Measurements from ENCODE around the gene SLITRK5. TPM values are rescaled to one million over a fixed set of nuclear protein-coding genes. Genes with fewer than 3 reads are reported as not detected.

SLITRK5 gene
- total RNA-seq, 3 donors from 2014 or later: 0.03 TPM; not detected in 1

DNA sequence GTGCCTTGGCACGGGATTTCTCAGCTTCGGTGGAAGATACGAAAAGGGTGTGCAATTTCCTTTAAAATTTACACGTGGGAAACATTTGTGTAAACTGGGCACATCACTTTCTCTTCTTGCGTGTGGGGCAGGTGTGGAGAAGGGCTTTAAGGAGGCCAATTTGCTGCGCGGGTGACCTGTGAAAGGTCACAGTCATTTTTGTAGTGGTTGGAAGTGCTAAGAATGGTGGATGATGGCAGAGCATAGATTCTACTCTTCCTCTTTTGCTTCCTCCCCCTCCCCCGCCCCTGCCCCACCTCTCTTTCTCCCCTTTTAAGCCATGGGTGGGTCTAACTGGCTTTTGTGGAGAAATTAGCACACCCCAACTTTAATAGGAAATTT is 7.2 kb downstream of the SLITRK5 start:
- no peak for DNase-seq
- H3K36me3 Mint-ChIP-seq (ENCODE audit: insufficient read depth): no peaks in the 10 kb centered on the region
- peaks cover 9% of the 10 kb centered on the region for H3K9me3 Mint-ChIP-seq
- H3K4me3 Mint-ChIP-seq: peak overlapping the region; percentile 48
- ATAC-seq: peak in 1 of 2 donors; percentile 18
- peaks cover 14% of the 10 kb centered on the region for H3K4me1 Mint-ChIP-seq (ENCODE audit: low read depth)
- H3K27me3 Mint-ChIP-seq (ENCODE audit: low read depth): peaks cover 44% of the 10 kb centered on the region

DNA sequence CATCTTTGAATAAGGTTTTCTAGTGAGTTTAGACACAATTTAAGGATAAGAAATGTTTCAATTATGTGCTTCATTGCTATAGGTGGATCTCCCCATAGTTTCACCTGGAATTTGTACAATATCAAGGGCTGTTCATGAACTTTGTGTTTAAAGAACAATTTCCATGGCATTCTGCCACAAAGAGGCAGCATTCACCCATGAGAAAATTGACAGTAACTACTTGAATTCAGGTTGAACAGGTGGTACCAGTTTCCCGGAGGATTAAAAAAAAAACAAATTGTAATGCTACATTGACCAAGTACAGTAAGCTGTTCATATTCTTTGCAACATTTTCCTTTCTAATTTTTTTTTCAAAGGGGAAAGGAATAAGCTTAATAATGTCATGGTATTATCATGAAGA is 9.1 kb downstream of the SLITRK5 start:
- peaks cover 9% of the 10 kb centered on the region for H3K9me3 Mint-ChIP-seq
- no peaks in the 10 kb centered on the region for H3K36me3 Mint-ChIP-seq (ENCODE audit: insufficient read depth)
- no peak for DNase-seq
- peaks cover 10% of the 10 kb centered on the region for H3K4me1 Mint-ChIP-seq (ENCODE audit: low read depth)
- ATAC-seq: no peak
- no peak overlapping the region for H3K4me3 Mint-ChIP-seq
- H3K27me3 Mint-ChIP-seq (ENCODE audit: low read depth): peaks cover 28% of the 10 kb centered on the region

DNA sequence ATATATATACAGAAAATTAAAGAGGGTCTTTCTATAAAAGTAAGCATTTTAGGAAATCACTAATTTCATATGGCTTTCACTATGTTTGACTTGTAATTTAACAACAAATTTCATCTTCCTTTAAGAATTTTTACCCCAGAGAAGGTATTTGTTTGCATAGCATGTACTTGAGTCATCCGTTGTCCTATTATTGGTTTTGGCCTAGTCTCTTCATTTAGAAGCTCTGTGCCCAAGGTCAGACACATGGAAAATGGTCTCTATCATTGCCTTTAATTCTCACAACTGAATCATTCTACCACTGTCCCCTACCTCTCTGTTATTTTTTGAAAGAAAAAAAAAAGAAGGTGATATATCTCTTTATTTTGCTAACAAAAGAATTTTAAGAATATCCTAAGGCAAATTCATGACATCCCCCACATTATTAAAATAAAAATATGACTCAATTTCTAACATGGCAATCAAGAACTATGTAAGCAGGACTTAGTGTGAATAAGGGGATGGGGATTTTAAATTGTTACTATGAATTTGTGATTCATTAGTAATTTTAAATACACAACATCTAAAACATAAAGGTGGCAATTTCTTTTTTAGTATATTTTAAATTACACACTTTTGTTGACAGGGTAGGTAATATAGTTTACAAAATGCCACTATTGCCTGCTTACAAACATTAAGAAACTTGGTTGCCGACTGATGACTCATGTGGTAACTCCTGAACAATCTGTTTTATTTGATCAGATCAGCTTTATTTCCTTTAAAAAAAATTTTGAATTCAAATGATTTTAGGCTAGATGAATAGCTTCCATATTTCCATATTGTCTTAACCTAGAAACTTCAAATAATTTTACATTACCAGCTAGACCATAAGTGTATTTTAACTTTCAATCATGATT is 13.9 kb downstream of the SLITRK5 start:
- no peak overlapping the region for H3K4me3 Mint-ChIP-seq
- ATAC-seq (no peak), DNase-seq (no peak)
- H3K4me1 Mint-ChIP-seq (ENCODE audit: low read depth): no peaks in the 10 kb centered on the region
- no peaks in the 10 kb centered on the region for H3K36me3 Mint-ChIP-seq (ENCODE audit: insufficient read depth)
- H3K9me3 Mint-ChIP-seq: peaks cover 5% of the 10 kb centered on the region
- no peaks in the 10 kb centered on the region for H3K27me3 Mint-ChIP-seq (ENCODE audit: low read depth)

DNA sequence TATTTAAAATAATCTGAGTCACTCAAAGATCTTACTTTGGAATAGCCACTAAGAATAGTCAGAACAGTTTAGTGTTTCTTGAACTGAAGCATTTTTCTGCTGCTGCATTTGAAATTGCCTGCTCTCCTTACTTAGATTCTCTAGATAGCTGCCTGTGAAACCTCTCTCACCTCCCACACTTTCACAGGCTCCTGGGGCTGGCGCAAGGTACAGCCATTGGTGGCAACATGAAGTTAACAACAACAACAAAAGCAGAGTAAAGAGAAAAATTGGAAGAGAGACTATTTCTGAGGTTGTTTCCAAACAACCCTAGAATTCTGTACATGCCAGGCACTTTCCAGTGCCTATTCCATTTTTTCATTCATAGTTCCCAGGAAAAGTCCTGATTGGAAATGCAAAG is 25.3 kb downstream of the SLITRK5 start:
- Mint-ChIP-seq H3K36me3 (ENCODE audit: insufficient read depth) (no peaks in the 10 kb centered on the region), H3K9me3 (peaks cover 5% of the 10 kb centered on the region), H3K4me3 (no peak overlapping the region), H3K27me3 (ENCODE audit: low read depth) (no peaks in the 10 kb centered on the region), H3K4me1 (ENCODE audit: low read depth) (no peaks in the 10 kb centered on the region)
- ATAC-seq (no peak), DNase-seq (no peak)

DNA sequence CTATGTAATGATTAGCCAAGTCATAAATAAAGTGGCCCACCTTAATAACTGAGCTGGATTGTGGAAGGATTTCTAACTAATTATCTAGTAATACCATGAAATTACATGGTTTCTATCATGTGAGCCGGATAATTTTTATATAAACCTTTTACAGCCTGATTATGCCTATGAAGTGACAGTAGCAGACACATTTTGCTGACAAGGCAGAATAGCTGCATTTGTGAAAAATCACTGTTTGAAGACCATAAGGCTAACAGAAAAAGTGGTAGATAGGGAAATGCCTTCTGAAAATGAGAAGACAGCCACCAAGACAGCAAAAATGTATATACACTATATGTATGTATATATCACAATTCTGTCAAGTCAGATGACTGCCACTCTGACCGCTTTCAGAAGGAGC is 27.1 kb downstream of the SLITRK5 start:
- no peaks in the 10 kb centered on the region for H3K27me3 Mint-ChIP-seq (ENCODE audit: low read depth)
- peaks cover 5% of the 10 kb centered on the region for H3K9me3 Mint-ChIP-seq
- no peaks in the 10 kb centered on the region for H3K36me3 Mint-ChIP-seq (ENCODE audit: insufficient read depth)
- no peak overlapping the region for H3K4me3 Mint-ChIP-seq
- ATAC-seq (no peak), DNase-seq (no peak)
- no peaks in the 10 kb centered on the region for H3K4me1 Mint-ChIP-seq (ENCODE audit: low read depth)

DNA sequence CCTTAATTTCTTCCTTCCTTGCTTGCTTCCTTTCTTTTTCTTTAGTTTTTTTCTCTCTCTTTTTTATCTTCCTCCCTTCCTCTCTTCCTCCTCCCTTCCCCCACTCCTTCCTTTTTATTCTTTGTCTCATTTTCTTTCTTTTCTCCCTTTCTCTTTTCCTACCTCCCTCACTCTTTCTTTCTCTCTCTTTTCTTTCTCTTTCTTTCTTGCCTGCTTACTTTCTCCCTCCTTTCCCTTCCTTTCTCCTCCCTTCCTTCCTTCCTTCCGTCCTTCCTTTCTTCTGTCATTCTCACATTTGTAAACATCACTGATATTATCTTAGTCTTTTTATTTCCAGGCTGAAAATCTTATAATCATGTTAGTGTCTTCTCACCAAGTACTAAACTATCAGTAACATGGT is 38.8 kb downstream of the SLITRK5 start:
- no peak overlapping the region for H3K4me3 Mint-ChIP-seq
- no peaks in the 10 kb centered on the region for H3K4me1 Mint-ChIP-seq (ENCODE audit: low read depth)
- DNase-seq (no peak), ATAC-seq (no peak)
- no peaks in the 10 kb centered on the region for H3K36me3 Mint-ChIP-seq (ENCODE audit: insufficient read depth)
- H3K27me3 Mint-ChIP-seq (ENCODE audit: low read depth): no peaks in the 10 kb centered on the region
- H3K9me3 Mint-ChIP-seq: peaks cover 6% of the 10 kb centered on the region

DNA sequence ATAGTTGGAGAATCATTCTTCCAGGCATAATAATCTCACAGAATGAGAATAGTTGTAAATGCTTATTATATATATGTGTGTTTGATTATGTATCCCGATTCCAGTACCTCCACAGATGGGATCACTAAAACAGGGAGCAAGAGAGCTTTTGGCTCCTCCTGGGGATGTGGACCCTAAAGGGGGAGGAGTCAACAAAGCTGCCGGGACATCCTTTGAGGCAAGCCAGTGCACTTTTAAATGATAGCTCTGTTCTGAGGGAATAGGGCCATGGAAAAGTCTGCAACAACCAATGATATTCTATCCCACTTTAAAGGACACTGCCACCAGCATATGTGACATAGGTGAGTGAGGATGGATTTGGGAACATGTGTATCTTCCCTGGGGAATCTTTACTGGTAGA is 40.8 kb downstream of the SLITRK5 start:
- Mint-ChIP-seq H3K36me3 (ENCODE audit: insufficient read depth) (no peaks in the 10 kb centered on the region), H3K4me3 (no peak overlapping the region), H3K27me3 (ENCODE audit: low read depth) (no peaks in the 10 kb centered on the region), H3K4me1 (ENCODE audit: low read depth) (no peaks in the 10 kb centered on the region), H3K9me3 (peaks cover 6% of the 10 kb centered on the region)
- no peak for DNase-seq
- no peak for ATAC-seq
